ENCODE data around the gene OST4.

DNA sequence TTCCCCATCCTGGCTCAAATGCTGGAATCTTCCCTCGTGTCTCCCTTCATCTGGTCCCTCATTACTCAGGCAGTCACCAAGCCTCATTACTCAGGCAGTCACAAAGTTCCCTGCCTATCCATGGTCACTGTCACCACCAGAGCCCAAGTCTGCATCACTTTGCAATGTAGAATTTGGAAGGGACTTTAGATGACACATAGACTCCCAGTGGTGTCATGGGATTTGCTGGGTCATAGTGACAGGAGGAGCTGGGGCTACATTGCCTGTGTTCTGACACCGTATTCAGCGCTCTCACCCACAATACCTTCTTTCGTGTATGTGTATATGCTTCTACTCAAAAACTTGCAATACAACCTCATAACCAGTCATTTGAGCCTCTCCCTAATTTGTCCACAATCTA, 4.9 kb upstream of the OST4 start:
- no peak for TF ChIP-seq CTCF (optimal IDR thresholded peaks at IDR 0.05 in 1 of 3, IDR thresholded peaks at IDR 0.05 in 1 of 3, conservative IDR thresholded peaks at IDR 0.05 in 1 of 3; ENCODE audit: extremely low read depth in 1 of 3, insufficient read depth in 2 of 3, low read length in 3 of 3)
- TF ChIP-seq EZH2 (IDR thresholded peaks at IDR 0.05; ENCODE audit: low read length): no peak
